Kidney (tissue), 14 donors: ENCODE measurements around the gene DDX10. TPM values are rescaled to one million over a fixed set of nuclear protein-coding genes. Genes with fewer than 3 reads are reported as not detected.
"Not testable (repeated sequence)": the region's sequence is repeated elsewhere in the genome, so short reads cannot be mapped to it uniquely, and the experiment has no call there.

Source experiments
- DNase-seq, 5 donors: peaks; one replicate each; pipeline ENCODE4 v3.0.0-alpha.2; 2013 to 2020
- FAIRE-seq: peaks from 2 replicates; lab custom pipeline; 2012; peaks lifted over from hg19 to GRCh38; lab: Jason Lieb, UNC
- H3K27ac ChIP-seq, 2 donors: one replicate each; pipeline ENCODE4 v1.7.0; 2013; ENCODE audit warnings: low read depth in 2 of 2, low read length in 2 of 2, inconsistent platforms in 1 of 2
- H3K27me3 ChIP-seq: one replicate; pipeline ENCODE4 v1.7.1; 2013; ENCODE audit warnings: low read length, inconsistent platforms; ENCODE audit not compliant: control insufficient read depth, insufficient read depth
- H3K36me3 ChIP-seq, 3 donors: one replicate each; pipeline versions ENCODE4 v1.7.0 to v1.7.1; 2013; ENCODE audit warnings: low read length in 3 of 3, control low read depth in 1 of 3, inconsistent platforms in 1 of 3; ENCODE audit not compliant: insufficient read depth in 3 of 3, control insufficient read depth in 2 of 3
- H3K4me1 ChIP-seq, 3 donors: one replicate each; pipeline versions ENCODE4 v1.7.0 to v1.7.1; 2013; ENCODE audit warnings: low read length in 3 of 3, inconsistent platforms in 1 of 3, low read depth in 1 of 3; ENCODE audit not compliant: control insufficient read depth in 2 of 3, insufficient read depth in 2 of 3
- H3K4me3 ChIP-seq, 3 donors: one replicate each; pipeline versions ENCODE4 v1.7.0 to v1.8.1; 2013; ENCODE audit warnings: low read length in 3 of 3, control low read depth in 1 of 3, inconsistent platforms in 1 of 3
- H3K9ac ChIP-seq, 3 donors: one replicate each; pipeline versions ENCODE4 v1.7.0 to v1.7.1; 2013; ENCODE audit warnings: low read length in 3 of 3, control low read depth in 1 of 3, inconsistent platforms in 1 of 3
- H3K9me3 ChIP-seq, 3 donors: one replicate each; pipeline versions ENCODE4 v1.7.0 to v1.7.1; 2013; ENCODE audit warnings: low read length in 3 of 3, control low read depth in 1 of 3, inconsistent platforms in 1 of 3; ENCODE audit not compliant: control insufficient read depth in 2 of 3, insufficient read depth in 1 of 3
- intact Hi-C: fragments of 100-400 bp; cut with DNase I; formaldehyde crosslinking; loops from one replicate; pipeline ENCODE4 v1.11.1; 2022
- polyA plus RNA-seq: library from polyadenylated mRNA; stranded (reverse); fragments of 350-450 nt; fragmentation: Illumina TruSeq; extraction: RNeasy Lipid Tissue Mini Kit (QIAGEN cat#74804); gene quantifications from one replicate; pipeline ENCODE4 v1.2.3, GENCODE V29; 2014; ENCODE audit warnings: low read depth, low replicate concordance; ENCODE audit not compliant: insufficient read depth
- total RNA-seq: library from RNA; stranded (reverse); fragmentation: NEBNext Ultra II Directional; extraction: Animal tissue kit (Norgen Biotek cat#: 25700); gene quantifications from one replicate; pipeline ENCODE4 v1.2.1, GENCODE V29; 2021
- TF ChIP-seq, protein P1 (sequence below): IDR thresholded peaks from 3 replicates; pipeline ENCODE4 v1.5.1; 2012; ENCODE audit warnings: mild to moderate bottlenecking, moderate library complexity, borderline replicate concordance; ENCODE audit not compliant: insufficient read depth; ENCODE audit errors: extremely low read depth
- donor health status: control.
- donor health status: control.
- donor health status: control.
- donor health status: control.
- donor health status: control.
- donor health status: DM: yes; HTN: yes; CAD: no.
- donor health status: Normal renal cell carcinoma (clear cell type).

DDX10 gene
- total and polyA plus RNA-seq, 2 donors from 2014 or later, result 24.8 to 79.2 TPM

GRCh38 chr11:108775324-108775723 lies 110.5 kb downstream of the DDX10 start:
- FAIRE-seq, result no peak

DNA sequence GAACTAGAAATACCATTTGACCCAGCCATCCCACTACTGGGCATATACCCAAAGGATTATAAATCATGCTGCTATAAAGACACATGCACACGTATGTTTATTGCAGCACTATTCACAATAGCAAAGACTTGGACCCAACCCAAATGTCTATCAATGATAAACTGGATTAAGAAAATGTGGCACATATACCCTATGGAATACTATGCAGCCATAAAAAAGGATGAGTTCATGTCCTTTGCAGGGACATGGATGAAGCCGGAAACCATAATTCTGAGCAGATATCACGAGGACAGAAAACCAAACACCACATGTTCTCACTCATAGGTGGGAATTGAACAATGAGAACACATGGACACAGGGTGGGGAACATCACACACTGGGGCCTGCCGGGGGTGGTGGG lies 114.3 kb downstream of the DDX10 start:
- H3K36me3 ChIP-seq, H3K9me3 ChIP-seq, DNase-seq, H3K27me3 ChIP-seq, H3K4me3 ChIP-seq, H3K27ac ChIP-seq, FAIRE-seq, H3K4me1 ChIP-seq, intact Hi-C loops, H3K9ac ChIP-seq: not testable (repeated sequence)

More at GRCh38 chr11:108775324-108775723, 110.5 kb downstream of the DDX10 start:
- Histone ChIP-seq H3K36me3 (no peaks in the 10 kb centered on the region), H3K27me3 (no peaks in the 10 kb centered on the region), H3K9ac (no peak overlapping the region), H3K27ac (no peak overlapping the region), H3K4me1 (no peaks in the 10 kb centered on the region), H3K4me3 (no peak overlapping the region), H3K9me3 (peaks cover 0 to 1% (median 0%) of the 10 kb centered on the region in 3 donors)
- no peak for DNase-seq
- intact Hi-C loops, result no loop called here
- TF ChIP-seq, protein P1, sequence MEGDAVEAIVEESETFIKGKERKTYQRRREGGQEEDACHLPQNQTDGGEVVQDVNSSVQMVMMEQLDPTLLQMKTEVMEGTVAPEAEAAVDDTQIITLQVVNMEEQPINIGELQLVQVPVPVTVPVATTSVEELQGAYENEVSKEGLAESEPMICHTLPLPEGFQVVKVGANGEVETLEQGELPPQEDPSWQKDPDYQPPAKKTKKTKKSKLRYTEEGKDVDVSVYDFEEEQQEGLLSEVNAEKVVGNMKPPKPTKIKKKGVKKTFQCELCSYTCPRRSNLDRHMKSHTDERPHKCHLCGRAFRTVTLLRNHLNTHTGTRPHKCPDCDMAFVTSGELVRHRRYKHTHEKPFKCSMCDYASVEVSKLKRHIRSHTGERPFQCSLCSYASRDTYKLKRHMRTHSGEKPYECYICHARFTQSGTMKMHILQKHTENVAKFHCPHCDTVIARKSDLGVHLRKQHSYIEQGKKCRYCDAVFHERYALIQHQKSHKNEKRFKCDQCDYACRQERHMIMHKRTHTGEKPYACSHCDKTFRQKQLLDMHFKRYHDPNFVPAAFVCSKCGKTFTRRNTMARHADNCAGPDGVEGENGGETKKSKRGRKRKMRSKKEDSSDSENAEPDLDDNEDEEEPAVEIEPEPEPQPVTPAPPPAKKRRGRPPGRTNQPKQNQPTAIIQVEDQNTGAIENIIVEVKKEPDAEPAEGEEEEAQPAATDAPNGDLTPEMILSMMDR, result no peak

- peaks cover 0 to 1% (median 0%) of the 10 kb centered on the region in 3 donors for H3K9me3 ChIP-seq
- H3K9ac ChIP-seq, result no peak overlapping the region
- no peak overlapping the region for H3K4me3 ChIP-seq
- TF ChIP-seq, protein P1, result no peak
- intact Hi-C loops, result no loop called here
- no peaks in the 10 kb centered on the region for H3K27me3 ChIP-seq
- no peak overlapping the region for H3K27ac ChIP-seq
- no peak for DNase-seq
- H3K4me1 ChIP-seq, result no peaks in the 10 kb centered on the region
- FAIRE-seq, result no peak
- no peaks in the 10 kb centered on the region for H3K36me3 ChIP-seq
Measured at GRCh38 chr11:108780119-108780518, 115.2 kb downstream of the DDX10 start.

DNA sequence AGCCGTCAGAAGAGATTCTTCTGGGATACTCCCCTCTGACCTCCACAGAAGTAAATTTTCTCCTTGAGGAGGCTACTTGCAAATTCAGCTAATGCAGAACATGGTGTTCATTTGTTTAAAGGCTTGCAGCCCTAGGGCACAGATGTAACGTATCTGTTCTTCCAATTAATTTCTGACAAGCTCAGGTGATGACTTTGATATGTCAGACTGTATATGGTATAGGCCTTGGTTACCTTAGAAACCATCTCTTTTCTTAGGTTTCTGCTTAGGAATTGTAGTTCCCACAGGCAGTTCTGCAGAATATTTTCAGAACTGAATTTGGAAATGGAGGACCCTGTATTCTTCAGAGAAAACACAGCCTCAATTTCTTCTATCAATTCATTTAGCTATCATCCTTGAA lies 117.1 kb downstream of the DDX10 start:
- H3K4me1 ChIP-seq, result no peaks in the 10 kb centered on the region
- H3K27me3 ChIP-seq, result no peaks in the 10 kb centered on the region
- H3K9ac ChIP-seq, result no peak overlapping the region
- no peaks in the 10 kb centered on the region for H3K36me3 ChIP-seq
- intact Hi-C loops, result no loop called here
- no peak for FAIRE-seq
- H3K4me3 ChIP-seq, result no peak overlapping the region
- H3K9me3 ChIP-seq, result peaks cover 0 to under 1% (median 0%) of the 10 kb centered on the region in 3 donors
- peak in 2 of 5 donors; percentile 41 to 58 for DNase-seq
- H3K27ac ChIP-seq, result no peak overlapping the region
- TF ChIP-seq, protein P1, result no peak
